Fibroblast of skin of left quadriceps (primary cell): Measurements from ENCODE around the gene KIF6.
"Not testable (repeated sequence)": the region's sequence is repeated elsewhere in the genome, so short reads cannot be mapped to it uniquely, and the experiment has no call there.

Experiments used
- DNase-seq, 2 experiments: peaks; one replicate each; pipeline ENCODE4 v3.0.0-alpha.2; 2013; ENCODE audit warnings: low read depth in 2 of 2

Gene KIF6

DNA sequence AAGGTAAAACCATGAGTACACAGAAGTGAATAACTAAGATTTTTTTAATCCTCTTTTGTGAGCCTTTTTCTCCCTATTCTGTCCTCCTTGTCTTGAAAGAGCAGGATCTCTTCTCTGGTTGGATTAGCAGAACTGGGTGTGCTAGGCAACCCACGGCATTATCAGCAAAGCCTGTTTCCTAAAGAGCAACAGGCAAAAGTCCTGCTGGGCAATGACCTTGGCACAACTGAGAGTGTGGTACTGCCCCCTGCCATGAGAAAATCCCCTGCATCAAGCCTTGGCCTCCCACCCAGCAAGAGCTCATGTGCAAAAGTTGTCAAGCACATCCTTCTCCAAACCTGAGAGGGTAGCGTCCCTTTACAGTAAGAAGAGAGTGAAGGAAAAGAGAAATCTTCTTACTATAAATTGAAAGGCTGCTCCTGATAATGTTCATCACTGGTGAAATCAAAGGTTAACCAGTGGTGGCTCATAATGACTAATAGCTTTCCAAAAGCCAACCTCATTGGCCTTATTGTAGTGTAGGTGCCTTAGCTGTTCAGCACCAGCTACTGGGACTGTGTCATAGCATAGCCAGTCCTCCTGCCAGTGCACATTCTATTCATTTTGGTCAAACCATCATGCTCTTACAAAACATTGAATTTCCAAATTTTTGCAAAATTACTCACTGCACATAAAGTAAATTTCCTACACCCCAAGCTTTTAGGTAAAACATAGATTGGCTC, 17.1 kb downstream of the KIF6 start:
- DNase-seq, result no peak

DNA sequence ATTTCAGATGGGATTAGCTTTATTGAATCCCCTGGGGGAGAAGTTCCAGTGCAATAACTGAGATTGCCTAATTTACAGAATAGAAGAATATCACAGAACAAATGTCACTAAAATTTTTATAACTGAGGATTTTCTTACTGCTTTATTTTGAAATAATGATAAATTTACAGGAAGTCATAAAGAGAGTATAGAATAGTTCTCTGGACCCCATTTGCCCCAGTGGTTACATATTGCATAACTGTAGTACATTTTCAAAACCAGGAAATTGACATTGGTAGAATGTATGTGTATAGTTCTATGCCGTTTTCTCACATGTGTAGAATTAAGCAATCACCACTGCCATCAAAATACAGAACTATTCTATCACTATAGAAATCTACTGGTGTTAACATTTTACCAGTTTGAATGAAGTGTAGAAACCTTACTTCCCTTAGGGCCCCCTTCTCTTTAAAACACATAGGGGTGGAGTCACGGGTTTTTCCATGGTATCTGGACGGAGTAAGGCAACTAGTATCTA, 18.3 kb downstream of the KIF6 start:
- DNase-seq, result peak in 1 of 2 experiments; percentile 32

DNA sequence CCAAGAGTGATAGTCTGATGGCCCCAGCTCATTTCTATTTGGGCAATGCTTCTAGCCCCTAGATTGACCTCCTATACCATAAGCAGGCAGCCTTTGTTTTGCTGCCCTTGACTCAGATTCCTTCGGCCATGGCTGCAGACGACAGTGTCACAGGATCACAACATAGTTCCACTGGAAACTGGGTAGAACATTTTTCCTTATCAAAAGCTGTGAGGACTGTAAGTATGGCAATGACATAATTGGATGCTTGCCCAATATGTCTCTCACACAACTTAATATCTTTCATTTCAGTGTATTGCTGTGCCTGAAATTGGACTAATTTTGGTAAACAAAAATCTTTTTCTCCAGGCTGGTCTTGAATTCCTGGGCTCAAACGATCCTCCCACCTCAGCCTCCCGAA, 22.9 kb downstream of the KIF6 start:
- no peak for DNase-seq

DNA sequence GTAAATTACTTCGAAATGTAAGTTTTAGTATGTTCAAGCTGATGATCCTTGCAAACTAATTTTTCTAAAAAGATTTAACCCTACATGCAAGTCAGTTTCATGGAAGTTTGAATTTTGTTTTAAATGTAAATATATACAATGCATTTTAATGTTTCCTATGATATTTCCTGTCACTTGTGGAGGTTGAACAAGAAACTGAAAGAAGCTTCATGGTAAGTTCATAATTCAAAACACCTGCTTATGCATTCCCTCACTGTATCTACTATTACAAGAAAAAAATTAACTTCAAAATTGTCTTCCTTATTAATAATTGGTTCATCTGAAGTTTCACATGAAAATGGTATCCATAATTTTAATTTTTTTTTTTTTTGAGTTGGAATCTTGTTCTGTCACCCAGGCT, 24.8 kb downstream of the KIF6 start:
- no peak for DNase-seq

DNA sequence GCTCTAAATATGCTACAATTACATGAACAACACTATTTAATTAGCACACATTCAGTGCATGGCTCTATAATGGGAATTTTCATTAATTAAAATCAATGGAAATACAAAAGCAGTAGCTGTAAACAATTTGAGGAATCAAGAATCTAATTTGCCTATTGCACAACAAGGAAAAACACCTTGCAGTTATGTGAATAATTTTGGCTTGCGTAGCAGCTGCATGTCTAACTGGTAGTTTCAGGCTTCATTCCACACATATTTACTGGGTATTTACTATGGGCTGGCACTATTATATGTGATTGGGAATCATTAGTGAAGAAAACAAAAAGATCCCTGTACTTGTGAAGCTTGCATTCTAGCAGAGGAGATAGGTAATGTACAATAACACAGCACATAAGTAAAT, 26.4 kb downstream of the KIF6 start:
- no peak for DNase-seq

DNA sequence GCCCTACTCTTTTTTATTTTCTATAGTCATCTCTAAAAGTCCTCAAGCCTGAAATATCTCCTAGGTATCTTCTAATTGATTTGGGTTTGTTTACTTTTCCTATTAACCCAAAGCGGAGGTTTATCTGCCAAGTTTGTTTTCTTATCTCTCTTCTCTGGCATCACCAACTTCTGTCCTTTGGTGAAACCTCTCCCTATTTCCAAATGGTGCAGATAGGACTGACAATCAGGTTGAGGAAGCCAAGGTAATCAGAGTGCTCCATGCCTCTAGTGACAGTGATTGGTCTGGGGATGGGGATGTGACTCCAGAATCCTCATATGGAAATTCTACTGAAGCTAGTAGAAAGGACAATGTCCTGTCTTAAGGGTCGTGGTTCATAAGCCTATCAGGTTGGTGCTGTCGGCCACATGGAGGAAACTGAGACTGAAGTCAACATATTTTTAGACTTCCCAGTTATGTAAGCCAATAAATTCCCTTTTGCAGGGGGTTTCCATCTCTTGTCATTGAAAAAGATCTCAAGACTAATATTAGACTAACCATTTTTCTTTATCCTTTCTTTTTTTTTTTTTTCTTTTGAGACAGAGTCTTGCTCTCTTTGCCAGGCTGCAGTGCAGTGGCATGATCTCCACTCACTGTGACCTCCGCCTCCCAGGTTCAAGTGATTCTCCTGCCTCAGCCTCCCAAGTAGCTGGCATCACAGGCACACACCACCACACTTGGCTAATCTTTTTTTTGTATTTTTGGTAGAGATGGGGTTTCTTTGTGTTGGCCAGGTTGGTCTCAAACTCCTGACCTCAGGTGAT, 28.0 kb downstream of the KIF6 start:
- no peak for DNase-seq

DNA sequence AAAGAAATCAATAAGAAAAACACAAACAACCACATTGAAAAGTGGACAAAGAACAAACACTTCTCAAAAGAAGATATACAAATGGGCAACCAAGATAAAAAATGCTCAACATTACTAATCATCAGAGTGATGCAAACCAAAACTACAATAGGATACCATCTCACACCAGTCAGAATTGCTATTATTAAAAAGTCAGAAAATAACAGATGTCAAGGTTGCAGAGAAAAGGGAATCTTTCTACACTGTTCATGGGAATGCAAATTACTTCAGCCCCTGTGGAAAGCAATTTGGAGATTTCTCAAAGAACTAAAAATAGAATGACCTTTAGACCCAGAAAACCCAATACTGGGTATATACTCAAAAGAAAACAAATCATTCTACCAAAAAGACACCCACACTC, 29.8 kb downstream of the KIF6 start:
- DNase-seq, result no peak

DNA sequence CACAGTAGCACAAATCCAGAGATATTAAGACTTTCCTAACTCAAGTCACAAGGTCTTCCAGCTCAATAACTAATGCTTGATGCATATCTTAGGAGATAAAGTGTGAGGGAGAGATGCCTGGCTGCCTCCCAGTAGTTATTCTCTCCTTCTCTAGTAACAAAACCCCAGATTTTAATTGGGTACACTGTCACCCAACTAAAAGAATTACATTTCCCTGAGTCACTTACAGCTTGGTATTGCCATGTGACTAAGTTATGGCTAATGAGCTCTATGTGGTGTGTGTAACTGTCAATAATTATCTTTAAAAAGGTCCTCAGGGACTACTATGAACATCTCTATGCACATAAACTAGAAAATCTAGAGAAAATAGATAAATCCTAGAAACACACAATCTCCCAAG, 32.0 kb downstream of the KIF6 start:
- no peak for DNase-seq

DNA sequence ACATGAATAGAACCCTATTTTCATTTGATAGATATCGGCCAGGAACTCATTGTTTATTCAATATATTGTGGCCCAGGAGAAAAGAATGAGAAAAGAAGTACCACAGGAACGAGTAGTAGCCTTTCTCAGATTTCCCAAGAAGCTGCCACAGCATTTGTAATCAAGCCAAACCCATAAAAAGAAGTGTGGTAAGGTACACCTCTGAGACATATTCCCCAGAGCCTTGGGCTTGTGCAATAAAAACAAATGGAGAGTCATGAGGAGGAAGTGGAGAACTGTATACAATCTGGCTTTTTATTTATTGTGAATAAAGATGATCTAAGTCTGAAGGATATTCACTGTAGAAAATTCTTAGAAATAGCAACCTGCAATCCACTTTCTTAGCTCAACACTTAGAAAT, 36.7 kb downstream of the KIF6 start:
- peak; percentile 93 to 94 for DNase-seq

DNA sequence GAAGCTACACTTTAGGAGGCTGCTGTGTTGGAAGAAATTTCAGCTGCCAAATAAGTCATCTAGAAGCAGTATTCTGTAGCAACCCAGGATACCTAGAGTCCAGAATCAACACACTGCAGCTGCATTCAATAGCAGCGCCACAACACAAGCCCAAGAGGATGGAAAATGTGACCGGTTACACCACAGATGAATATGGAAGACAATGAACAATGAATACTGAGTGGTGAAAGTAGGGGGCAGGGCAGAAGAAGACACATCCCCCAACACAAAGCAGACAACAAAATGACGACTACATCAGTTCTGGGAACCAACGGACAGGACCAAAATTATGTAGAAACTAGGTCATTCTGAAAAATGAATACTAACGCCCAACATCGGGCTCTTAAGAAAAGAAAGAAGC, 38.2 kb downstream of the KIF6 start:
- no peak for DNase-seq

DNA sequence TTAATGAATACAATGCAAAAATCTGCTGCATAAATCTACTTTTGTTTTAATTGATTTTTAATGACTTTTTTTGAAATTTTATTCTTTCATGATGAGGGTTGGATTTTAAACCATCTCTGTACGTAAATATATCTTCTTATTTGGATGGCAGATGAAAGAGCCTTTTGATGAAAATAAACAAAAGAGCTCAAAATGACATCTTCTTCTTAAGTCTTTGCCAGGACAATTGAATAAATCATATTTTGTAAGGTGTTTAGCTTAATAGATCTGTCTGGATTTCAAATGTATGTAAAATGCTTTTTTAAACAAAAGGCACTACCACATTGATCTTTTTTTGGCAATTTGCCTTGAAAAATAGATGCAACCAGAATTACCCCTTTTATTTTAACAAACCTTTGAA, 39.3 kb downstream of the KIF6 start:
- DNase-seq, result no peak

DNA sequence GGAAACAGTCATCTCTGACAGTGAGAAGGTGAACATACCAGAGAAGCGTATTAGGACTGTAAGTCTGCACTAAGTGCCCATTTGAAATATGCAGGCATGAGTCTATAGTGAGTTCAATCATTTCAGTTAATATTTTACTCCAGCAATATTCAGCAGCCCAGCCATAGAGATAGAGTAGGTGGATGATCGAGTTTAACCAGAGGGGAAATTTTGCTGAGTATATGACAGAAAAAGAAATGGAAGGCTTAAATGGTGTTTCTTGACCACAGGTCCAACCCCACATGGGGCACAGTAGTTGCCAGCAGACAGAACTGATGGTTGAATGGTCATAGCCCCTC, 39.8 kb downstream of the KIF6 start:
- no peak for DNase-seq

DNA sequence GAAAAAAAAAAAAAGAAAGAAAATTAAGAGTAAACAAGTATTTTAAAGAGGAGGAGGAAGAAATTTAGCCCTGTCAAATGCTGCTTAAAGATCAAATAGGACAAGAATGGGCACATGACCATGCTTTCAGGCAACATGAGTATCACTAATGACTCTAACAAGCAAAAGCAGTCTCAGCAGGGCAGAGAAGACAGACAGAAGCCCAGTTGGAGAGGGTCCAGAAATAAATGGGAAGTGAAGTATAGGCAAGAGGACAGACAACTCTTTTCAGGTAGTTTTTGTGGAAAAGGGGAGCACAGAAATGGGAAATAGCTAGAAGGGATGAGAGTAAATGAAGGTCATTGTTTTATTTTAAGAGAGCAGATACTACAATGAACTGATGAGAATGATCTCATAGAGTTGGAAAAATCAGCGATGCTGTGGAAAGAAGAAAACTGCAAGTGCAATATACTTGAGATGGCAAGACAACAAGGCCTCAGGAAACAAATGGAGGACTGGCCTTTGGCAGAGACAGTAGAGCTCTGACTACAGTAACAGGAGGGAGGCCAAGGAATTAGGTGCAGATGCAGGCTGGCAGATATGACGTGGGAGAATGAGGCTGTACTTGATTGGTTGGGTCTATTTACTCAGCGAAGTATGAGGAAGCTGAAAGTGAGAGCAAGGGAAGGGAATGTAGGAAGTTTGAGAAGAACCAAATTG, 40.3 kb downstream of the KIF6 start:
- peak in 1 of 2 experiments; percentile 22 for DNase-seq

DNA sequence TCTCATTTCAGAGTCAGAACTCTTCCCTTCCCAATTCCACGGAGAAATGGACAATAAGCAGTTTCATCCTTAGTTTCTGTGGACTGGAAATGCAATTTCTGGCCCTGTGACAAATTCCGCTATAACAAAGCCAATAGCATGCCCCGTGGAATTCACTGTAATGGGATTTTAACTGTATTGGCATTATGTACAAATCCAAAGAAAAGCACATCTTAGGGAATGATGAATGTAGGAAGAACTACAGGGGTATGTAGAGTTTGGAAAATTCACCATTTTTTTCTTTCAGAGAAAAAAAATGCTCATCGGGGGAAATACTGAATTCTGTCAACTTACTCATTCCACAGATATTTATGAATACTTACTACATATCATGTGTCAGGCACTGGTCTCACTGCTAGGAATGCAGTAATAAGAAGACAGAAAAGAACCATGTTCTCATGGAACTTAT, 43.5 kb downstream of the KIF6 start:
- peak; percentile 33 for DNase-seq

DNA sequence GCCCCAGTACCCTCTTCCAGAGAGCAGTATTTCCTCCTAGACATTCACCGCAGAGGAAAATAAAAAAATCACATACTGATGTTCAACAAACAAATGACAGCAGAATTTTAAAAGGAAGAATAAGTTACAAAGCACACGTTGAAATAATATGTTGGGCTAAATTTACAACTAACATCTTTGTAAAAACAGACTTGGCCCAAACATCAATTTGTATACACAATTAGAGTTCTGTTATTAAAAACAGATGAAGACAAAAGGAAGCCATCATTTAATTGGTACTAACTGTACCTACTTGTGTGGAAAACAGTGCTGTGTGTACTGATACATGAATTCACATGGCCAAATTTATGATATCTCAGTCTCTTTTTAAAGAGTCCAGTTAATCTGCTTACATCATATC, 46.3 kb downstream of the KIF6 start:
- no peak for DNase-seq

DNA sequence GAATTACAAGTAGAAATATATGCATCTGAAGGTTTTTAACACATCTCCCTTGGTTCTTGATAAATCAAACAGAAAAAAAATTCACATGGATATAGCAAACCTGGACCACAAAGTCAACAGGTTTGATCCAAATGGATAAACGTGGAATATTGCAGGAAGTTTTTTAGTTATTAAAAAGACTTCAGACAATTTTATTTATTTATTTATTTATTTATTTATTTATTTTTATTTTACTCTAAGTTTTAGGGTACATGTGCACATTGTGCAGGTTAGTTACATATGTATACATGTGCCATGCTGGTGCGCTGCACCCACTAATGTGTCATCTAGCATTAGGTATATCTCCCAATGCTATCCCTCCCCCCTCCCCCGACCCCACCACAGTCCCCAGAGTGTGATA, 47.9 kb downstream of the KIF6 start:
- DNase-seq, result not testable (repeated sequence)

DNA sequence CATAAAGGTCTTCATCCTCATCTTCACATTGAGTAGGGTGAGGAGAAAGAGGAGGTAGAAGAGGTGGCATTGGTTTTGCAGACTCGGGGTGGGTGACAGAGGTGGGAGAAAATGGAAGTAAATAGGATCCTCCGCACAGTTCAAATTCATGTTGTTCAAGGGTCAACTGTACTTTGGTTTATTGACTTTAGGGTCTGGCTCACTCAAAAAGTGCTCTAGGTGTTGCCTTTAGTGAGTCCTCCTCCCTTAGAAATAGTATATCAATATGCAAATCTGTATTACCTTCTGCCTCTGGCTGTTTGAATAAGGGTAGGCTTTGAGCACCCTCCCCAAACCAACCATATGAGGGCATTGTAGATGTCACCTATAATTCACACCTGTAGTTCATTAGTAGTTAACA, 54.7 kb downstream of the KIF6 start:
- DNase-seq, result no peak

DNA sequence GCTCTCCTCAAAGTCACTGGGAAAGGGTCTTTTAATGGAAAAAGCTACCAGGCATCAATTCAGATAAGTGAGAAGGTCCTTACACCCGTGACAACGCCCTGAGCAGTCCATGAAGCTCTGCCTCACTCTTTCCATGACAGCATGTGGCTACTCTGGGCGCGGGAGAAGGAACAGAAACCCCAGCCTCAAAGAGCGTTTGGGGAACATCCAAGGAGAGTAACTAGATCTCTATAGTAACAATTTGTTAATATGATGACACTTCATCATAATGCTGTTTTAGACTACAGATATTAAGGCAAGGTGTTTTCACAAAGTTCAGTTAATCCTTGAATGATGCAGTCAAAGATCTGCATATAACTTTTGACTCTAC, 55.2 kb downstream of the KIF6 start:
- DNase-seq, result no peak

DNA sequence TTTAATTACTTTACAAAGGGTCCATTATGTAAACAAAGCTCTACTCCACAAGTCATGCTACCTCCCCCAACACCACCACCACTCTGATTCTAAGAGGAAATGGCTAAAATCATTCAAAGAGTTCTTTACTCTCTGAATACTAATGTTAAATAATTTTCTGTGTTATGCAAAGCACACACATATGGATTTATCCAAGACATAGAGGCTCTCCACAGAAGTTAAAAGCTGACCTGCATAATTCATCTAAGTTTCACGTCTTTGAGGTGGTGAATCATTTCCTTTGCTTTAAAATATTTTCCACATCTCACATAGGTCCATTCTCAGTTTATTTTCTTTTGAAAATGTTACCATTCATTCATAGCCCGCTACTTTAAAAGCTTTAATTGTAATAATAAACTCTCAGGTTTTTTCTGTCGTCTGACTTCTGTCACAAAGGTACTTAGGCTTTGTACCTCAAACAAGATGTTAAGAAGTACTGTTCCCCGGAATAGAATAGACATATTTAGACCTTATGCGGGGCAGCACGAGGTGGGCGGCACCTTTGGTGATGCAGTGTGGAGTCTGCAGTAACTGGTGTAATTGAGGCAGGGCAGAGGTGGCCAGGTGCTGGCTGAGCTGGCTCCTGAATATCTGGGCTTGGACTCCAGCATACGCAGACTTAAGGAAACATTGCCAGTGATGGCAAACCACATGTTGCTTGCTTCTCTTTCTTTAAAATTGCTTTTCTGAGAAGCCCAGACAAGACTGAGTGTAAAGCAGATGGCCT, 55.8 kb downstream of the KIF6 start:
- peak; percentile 54 for DNase-seq

DNA sequence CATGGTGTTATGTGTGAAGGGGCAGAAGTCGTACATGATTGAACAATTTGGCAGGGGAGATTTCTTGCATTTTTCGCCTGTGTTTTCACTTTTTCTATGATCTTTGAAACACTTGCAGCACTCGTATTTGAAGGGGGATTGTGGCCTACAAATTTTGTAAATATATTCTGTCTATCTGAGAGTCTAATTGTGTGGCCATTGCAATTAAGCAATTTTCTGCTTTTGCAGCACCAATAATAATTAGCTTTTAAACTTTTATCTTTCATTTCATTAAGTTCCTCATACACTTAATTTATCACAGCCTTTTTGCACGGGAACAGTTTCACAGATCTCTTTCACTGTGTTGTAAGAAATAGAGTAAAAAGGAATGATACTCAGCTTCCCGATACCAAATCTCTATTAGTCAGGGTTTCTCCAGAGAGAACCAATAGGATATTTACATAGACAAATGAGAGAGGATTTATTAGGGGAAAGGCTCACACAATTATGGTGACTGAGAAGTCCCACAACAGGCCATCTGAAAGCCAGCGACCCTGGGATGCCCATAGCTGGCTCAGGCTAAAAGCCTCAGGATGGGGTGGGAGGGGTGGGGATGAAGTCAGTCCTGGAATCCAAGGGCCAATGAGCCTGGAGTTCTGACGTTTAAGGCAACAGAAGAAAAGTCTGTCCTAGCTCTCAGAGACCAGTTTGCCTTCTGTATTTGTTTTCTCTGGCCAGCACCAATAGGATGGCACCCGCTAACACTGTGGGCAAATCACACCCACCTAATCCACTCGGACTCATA, 58.3 kb downstream of the KIF6 start:
- no peak for DNase-seq

DNA sequence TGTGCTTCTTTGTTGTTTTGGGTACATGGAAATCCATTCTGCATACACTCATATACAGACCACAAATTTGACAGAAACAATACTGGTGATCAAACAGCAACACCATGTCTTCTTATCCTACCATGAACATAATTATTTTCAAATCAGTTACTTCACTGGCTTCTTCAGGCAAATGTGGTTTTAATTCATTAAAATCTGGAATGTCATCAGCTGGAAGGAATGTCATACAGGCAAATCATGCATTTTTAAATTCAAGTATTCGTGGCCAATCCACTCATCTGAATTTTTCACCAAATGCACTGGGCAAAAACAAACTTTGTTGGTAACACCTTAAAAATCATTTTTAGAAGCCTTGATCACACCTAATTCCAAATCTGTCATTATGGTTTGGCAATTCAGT, 59.3 kb downstream of the KIF6 start:
- DNase-seq, result peak; percentile 42 to 48
